ENCODE data around the gene CCNQ.

Gene CCNQ

GRCh38 chrX:153628665-153629064 is 29.7 kb upstream of the CCNQ start:
- no CpG with 5 or more reads among the region's 12 CpGs for WGBS (ENCODE audit: extremely low coverage, insufficient coverage, low lambda C conversion rate)
- Histone ChIP-seq H3K4ac (ENCODE audit: low read depth, low read length) (no peak overlapping the region), H3K27me3 (ENCODE audit: insufficient read depth, low read length, poor library complexity) (no peaks in the 10 kb centered on the region), H4K8ac (ENCODE audit: low read depth, low read length) (no peak overlapping the region), H3K9ac (ENCODE audit: low read length) (no peak overlapping the region), H2BK15ac (replicated peaks; ENCODE audit: low read depth) (no peak overlapping the region), H4K5ac (ENCODE audit: low read length) (no peak overlapping the region), H2AK5ac (ENCODE audit: low read length) (no peak overlapping the region), H3K79me1 (ENCODE audit: low read length) (no peaks in the 10 kb centered on the region), H3K4me2 (ENCODE audit: low read length) (no peak overlapping the region), H3K27ac (ENCODE audit: low read depth, low read length) (no peak overlapping the region), H2BK5ac (ENCODE audit: low read length) (no peak overlapping the region), H2BK120ac (ENCODE audit: low read depth, low read length) (no peak overlapping the region), H3K36me3 (ENCODE audit: control insufficient read depth, insufficient read depth, low read length) (no peaks in the 10 kb centered on the region), H3K18ac (ENCODE audit: low read length) (no peak overlapping the region), H3K56ac (ENCODE audit: low read length) (no peak overlapping the region), H3K4me3 (ENCODE audit: low read length) (no peak overlapping the region), H3K79me2 (ENCODE audit: control insufficient read depth, insufficient read depth, low read length) (no peaks in the 10 kb centered on the region), H3K23ac (ENCODE audit: low read length) (no peak overlapping the region), H3K4me1 (ENCODE audit: control insufficient read depth, low read depth, low read length) (no peaks in the 10 kb centered on the region)
- no peak for DNase-seq

- H2BK120ac ChIP-seq (ENCODE audit: low read depth, low read length) = no peak overlapping the region
- WGBS (ENCODE audit: extremely low coverage, insufficient coverage, low lambda C conversion rate) = no CpG with 5 or more reads among the region's 8 CpGs
- DNase-seq = no peak
- no peak overlapping the region for H4K8ac ChIP-seq (ENCODE audit: low read depth, low read length)
- H3K36me3 ChIP-seq (ENCODE audit: control insufficient read depth, insufficient read depth, low read length) = no peaks in the 10 kb centered on the region
- no peak overlapping the region for H3K4ac ChIP-seq (ENCODE audit: low read depth, low read length)
- H3K4me1 ChIP-seq (ENCODE audit: control insufficient read depth, low read depth, low read length) = no peaks in the 10 kb centered on the region
- H3K27me3 ChIP-seq (ENCODE audit: insufficient read depth, low read length, poor library complexity) = no peaks in the 10 kb centered on the region
- no peak overlapping the region for H3K27ac ChIP-seq (ENCODE audit: low read depth, low read length)
- H2AK5ac ChIP-seq (ENCODE audit: low read length) = no peak overlapping the region
- no peak overlapping the region for H2BK5ac ChIP-seq (ENCODE audit: low read length)
- no peaks in the 10 kb centered on the region for H3K79me1 ChIP-seq (ENCODE audit: low read length)
- H2BK15ac ChIP-seq (replicated peaks; ENCODE audit: low read depth) = no peak overlapping the region
- no peak overlapping the region for H3K4me3 ChIP-seq (ENCODE audit: low read length)
- no peak overlapping the region for H3K23ac ChIP-seq (ENCODE audit: low read length)
- H3K4me2 ChIP-seq (ENCODE audit: low read length) = no peak overlapping the region
- H3K9ac ChIP-seq (ENCODE audit: low read length) = no peak overlapping the region
- no peak overlapping the region for H3K18ac ChIP-seq (ENCODE audit: low read length)
- no peak overlapping the region for H3K56ac ChIP-seq (ENCODE audit: low read length)
- H3K79me2 ChIP-seq (ENCODE audit: control insufficient read depth, insufficient read depth, low read length) = no peaks in the 10 kb centered on the region
- no peak overlapping the region for H4K5ac ChIP-seq (ENCODE audit: low read length)
Observed at GRCh38 chrX:153628129-153628528, 29.2 kb upstream of the CCNQ start.

DNA sequence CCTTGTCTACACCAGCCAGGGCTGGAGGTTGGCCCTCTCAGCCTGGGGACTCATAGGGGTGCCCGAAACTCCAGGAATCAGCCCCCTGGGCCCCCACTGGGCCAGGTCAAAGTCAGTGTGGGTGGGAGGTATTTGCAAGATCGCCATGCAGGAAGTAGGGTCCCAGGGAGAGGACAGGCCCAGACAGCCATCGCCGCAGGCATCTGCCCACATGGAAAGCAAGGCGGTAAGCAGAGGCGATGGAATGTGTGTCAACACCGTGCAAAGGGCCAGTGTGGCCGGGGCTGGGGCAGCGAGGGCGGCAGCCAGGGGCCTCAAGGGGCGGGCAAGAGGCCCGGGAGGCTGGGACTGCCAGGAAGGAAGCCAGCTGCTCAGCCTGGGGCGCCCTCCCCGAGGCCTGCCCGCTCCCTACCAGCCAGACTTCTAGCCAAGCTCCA is 28.8 kb upstream of the CCNQ start:
- no peak for DNase-seq
- Histone ChIP-seq H3K4me1 (ENCODE audit: control insufficient read depth, low read depth, low read length) (no peaks in the 10 kb centered on the region), H3K4me3 (ENCODE audit: low read length) (no peak overlapping the region), H3K56ac (ENCODE audit: low read length) (no peak overlapping the region), H3K36me3 (ENCODE audit: control insufficient read depth, insufficient read depth, low read length) (no peaks in the 10 kb centered on the region), H4K5ac (ENCODE audit: low read length) (no peak overlapping the region), H3K27me3 (ENCODE audit: insufficient read depth, low read length, poor library complexity) (no peaks in the 10 kb centered on the region), H3K23ac (ENCODE audit: low read length) (no peak overlapping the region), H4K8ac (ENCODE audit: low read depth, low read length) (no peak overlapping the region), H2BK120ac (ENCODE audit: low read depth, low read length) (no peak overlapping the region), H3K9ac (ENCODE audit: low read length) (no peak overlapping the region), H3K4me2 (ENCODE audit: low read length) (no peak overlapping the region), H3K27ac (ENCODE audit: low read depth, low read length) (no peak overlapping the region), H2AK5ac (ENCODE audit: low read length) (no peak overlapping the region), H2BK5ac (ENCODE audit: low read length) (no peak overlapping the region), H3K79me2 (ENCODE audit: control insufficient read depth, insufficient read depth, low read length) (no peaks in the 10 kb centered on the region), H2BK15ac (replicated peaks; ENCODE audit: low read depth) (no peak overlapping the region), H3K79me1 (ENCODE audit: low read length) (no peaks in the 10 kb centered on the region), H3K18ac (ENCODE audit: low read length) (no peak overlapping the region), H3K4ac (ENCODE audit: low read depth, low read length) (no peak overlapping the region)
- no CpG with 5 or more reads among the region's 15 CpGs for WGBS (ENCODE audit: extremely low coverage, insufficient coverage, low lambda C conversion rate)

- H3K18ac ChIP-seq (ENCODE audit: low read length) = no peak overlapping the region
- H3K79me2 ChIP-seq (ENCODE audit: control insufficient read depth, insufficient read depth, low read length) = no peaks in the 10 kb centered on the region
- no peak overlapping the region for H3K9ac ChIP-seq (ENCODE audit: low read length)
- H4K5ac ChIP-seq (ENCODE audit: low read length) = no peak overlapping the region
- H2BK15ac ChIP-seq (replicated peaks; ENCODE audit: low read depth) = no peak overlapping the region
- no peak overlapping the region for H3K27ac ChIP-seq (ENCODE audit: low read depth, low read length)
- no peak overlapping the region for H3K23ac ChIP-seq (ENCODE audit: low read length)
- no peak for DNase-seq
- H3K36me3 ChIP-seq (ENCODE audit: control insufficient read depth, insufficient read depth, low read length) = no peaks in the 10 kb centered on the region
- H3K79me1 ChIP-seq (ENCODE audit: low read length) = no peaks in the 10 kb centered on the region
- H3K56ac ChIP-seq (ENCODE audit: low read length) = no peak overlapping the region
- H3K4ac ChIP-seq (ENCODE audit: low read depth, low read length) = no peak overlapping the region
- no peak overlapping the region for H2BK120ac ChIP-seq (ENCODE audit: low read depth, low read length)
- no peak overlapping the region for H3K4me2 ChIP-seq (ENCODE audit: low read length)
- WGBS (ENCODE audit: extremely low coverage, insufficient coverage, low lambda C conversion rate) = no CpG with 5 or more reads among the region's 35 CpGs
- no peaks in the 10 kb centered on the region for H3K27me3 ChIP-seq (ENCODE audit: insufficient read depth, low read length, poor library complexity)
- H2AK5ac ChIP-seq (ENCODE audit: low read length) = no peak overlapping the region
- no peak overlapping the region for H2BK5ac ChIP-seq (ENCODE audit: low read length)
- H3K4me1 ChIP-seq (ENCODE audit: control insufficient read depth, low read depth, low read length) = no peaks in the 10 kb centered on the region
- H3K4me3 ChIP-seq (ENCODE audit: low read length) = no peak overlapping the region
- no peak overlapping the region for H4K8ac ChIP-seq (ENCODE audit: low read depth, low read length)
Observed at GRCh38 chrX:153626863-153627674, 28.1 kb upstream of the CCNQ start.

DNA sequence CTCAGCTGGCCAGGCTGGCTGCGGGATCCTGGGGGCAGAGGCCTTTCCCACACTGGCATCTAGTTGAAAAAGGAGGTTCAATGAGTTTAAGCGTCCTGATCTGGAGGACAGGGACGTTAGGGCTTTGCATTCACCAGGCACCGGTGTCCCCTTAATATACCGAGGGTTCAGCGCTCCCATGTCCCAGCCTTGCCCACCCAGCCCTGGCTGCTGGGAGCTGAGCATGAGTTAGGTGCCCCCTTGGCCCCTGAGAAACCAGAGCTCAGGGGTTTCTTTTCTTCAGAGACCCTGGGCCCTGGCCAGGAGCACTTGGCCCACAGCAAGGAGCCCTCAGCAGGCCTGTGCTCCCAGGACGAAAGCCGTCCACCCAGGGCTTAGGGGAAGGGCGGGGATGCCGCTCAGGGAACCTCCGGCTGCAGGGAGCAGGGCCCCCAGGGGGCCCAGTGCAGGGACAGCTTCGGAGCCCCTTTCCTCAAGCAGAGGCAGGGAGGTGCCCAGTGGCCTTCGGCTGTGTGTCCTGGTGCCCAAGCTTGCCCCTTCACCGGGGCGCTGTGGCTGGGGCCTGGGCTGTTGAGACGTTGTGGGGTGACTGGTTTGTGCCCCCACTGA is 27.2 kb upstream of the CCNQ start:
- H4K8ac ChIP-seq (ENCODE audit: low read depth, low read length) = no peak overlapping the region
- H3K79me2 ChIP-seq (ENCODE audit: control insufficient read depth, insufficient read depth, low read length) = no peaks in the 10 kb centered on the region
- no peaks in the 10 kb centered on the region for H3K27me3 ChIP-seq (ENCODE audit: insufficient read depth, low read length, poor library complexity)
- H4K5ac ChIP-seq (ENCODE audit: low read length) = no peak overlapping the region
- no peak overlapping the region for H3K27ac ChIP-seq (ENCODE audit: low read depth, low read length)
- DNase-seq = no peak
- no CpG with 5 or more reads among the region's 16 CpGs for WGBS (ENCODE audit: extremely low coverage, insufficient coverage, low lambda C conversion rate)
- no peak overlapping the region for H3K4me2 ChIP-seq (ENCODE audit: low read length)
- no peaks in the 10 kb centered on the region for H3K36me3 ChIP-seq (ENCODE audit: control insufficient read depth, insufficient read depth, low read length)
- H3K4ac ChIP-seq (ENCODE audit: low read depth, low read length) = no peak overlapping the region
- H3K56ac ChIP-seq (ENCODE audit: low read length) = no peak overlapping the region
- no peak overlapping the region for H2AK5ac ChIP-seq (ENCODE audit: low read length)
- H2BK120ac ChIP-seq (ENCODE audit: low read depth, low read length) = no peak overlapping the region
- H3K79me1 ChIP-seq (ENCODE audit: low read length) = no peaks in the 10 kb centered on the region
- no peak overlapping the region for H3K18ac ChIP-seq (ENCODE audit: low read length)
- no peaks in the 10 kb centered on the region for H3K4me1 ChIP-seq (ENCODE audit: control insufficient read depth, low read depth, low read length)
- no peak overlapping the region for H3K4me3 ChIP-seq (ENCODE audit: low read length)
- no peak overlapping the region for H2BK5ac ChIP-seq (ENCODE audit: low read length)
- no peak overlapping the region for H3K9ac ChIP-seq (ENCODE audit: low read length)
- no peak overlapping the region for H3K23ac ChIP-seq (ENCODE audit: low read length)
- H2BK15ac ChIP-seq (replicated peaks; ENCODE audit: low read depth) = no peak overlapping the region

Data from mesendoderm (in vitro differentiated cells).